ENCODE measurements around the gene KLHL7. TPM values are rescaled to one million over a fixed set of nuclear protein-coding genes. Genes with fewer than 3 reads are reported as not detected.

Gene KLHL7
- total and polyA plus RNA-seq, 9 of the 15 experiments (the other 6 are each of a cell fraction or from before 2014, with no cell fraction given): 4.2 to 63.1 (median 32.3) TPM

GRCh38 chr7:23196306-23196705 is 90.7 kb downstream of the KLHL7 start:
- H3K9ac ChIP-seq (ENCODE audit: insufficient read depth in 1 of 2, low read depth in 2 of 2, low read length in 2 of 2): no peak overlapping the region
- FAIRE-seq: no peak
- no peak overlapping the region for H3K27ac ChIP-seq (ENCODE audit: extremely low read depth, low read depth, low read length)
- intact Hi-C loops (cut with micrococcal nuclease) (no loop called here), in situ Hi-C loops (cut with MboI) (no loop called here)
- no peaks in the 10 kb centered on the region for H3K9me1 ChIP-seq (ENCODE audit: control insufficient read depth, insufficient read depth, low read length)
- peaks cover 10% of the 10 kb centered on the region for H3K79me2 ChIP-seq (ENCODE audit: control insufficient read depth, insufficient read depth, low read length)
- DNase-seq (ENCODE audit: extremely low read depth in 1 of 4, low spot score in 3 of 4): no peak
- 70% methylated on average over 5 of the region's 5 CpGs for WGBS (ENCODE audit: insufficient coverage, low coverage, missing lambda C conversion rate)
- H4K20me1 ChIP-seq (replicated peaks; ENCODE audit: control insufficient read depth, insufficient read depth, low read length): no peaks in the 10 kb centered on the region
- ChIA-PET CTCF (ENCODE audit: low intra/inter-chr PET ratio) (no interaction called here), POLR2A (interaction anchor here (1.1 kb wide), 1 partner anchor 11 kb away, joined by 4 read pairs; no protein-coding TSS in a partner anchor)
- H3K4me2 ChIP-seq (ENCODE audit: insufficient read depth, low read length): no peak overlapping the region
- no peak for ATAC-seq
- H3K4me3 ChIP-seq: no peak overlapping the region
- H3K9me3 ChIP-seq (replicated peaks; ENCODE audit: control insufficient read depth, insufficient read depth, low read depth, low read length): no peaks in the 10 kb centered on the region
- peaks cover 81% of the 10 kb centered on the region for H3K36me3 ChIP-seq (ENCODE audit: control insufficient read depth, insufficient read depth, low read length)
- no peaks in the 10 kb centered on the region for H3K27me3 ChIP-seq (ENCODE audit: control insufficient read depth in 2 of 2, insufficient read depth in 2 of 2, low read length in 2 of 2)
- peaks cover 0 to under 1% of the 10 kb centered on the region in 2 experiments; a peak in 1 of 5 replicates for H3K4me1 ChIP-seq (replicated peaks in 1 of 2; ENCODE audit: control insufficient read depth in 2 of 2, insufficient read depth in 2 of 2, low read length in 2 of 2)
- no peak overlapping the region for H2AFZ ChIP-seq (ENCODE audit: low read depth, low read length)
- no TSS peak for BruUV-seq (replicated peaks)
- TF ChIP-seq HBP1 (CRISPR knock-in tag; IDR thresholded peaks at IDR 0.05): no peak
- 0 out of 2 replicates have a peak, but pooled peaks have one; percentile 20 for TF ChIP-seq MAFK (IDR thresholded peaks at IDR 0.05; ENCODE audit: low read length)
- peak; percentile 60 for TF ChIP-seq MAFF (IDR thresholded peaks at IDR 0.05; ENCODE audit: low read length)
- peak; percentile 64 for TF ChIP-seq NFE2L1 (tag; IDR thresholded peaks at IDR 0.05; ENCODE audit: borderline replicate concordance, low read depth)
- TF ChIP-seq MAFG (tag; conservative IDR thresholded peaks at IDR 0.05): peak; percentile 86
- TF ChIP-seq ARID4B (CRISPR knock-in tag; IDR thresholded peaks at IDR 0.05): no peak
- no peak for TF ChIP-seq SMARCA4 (IDR thresholded peaks at IDR 0.05)
- peak; percentile 79 for TF ChIP-seq ZNF316 (IDR thresholded peaks at IDR 0.05)
- TF ChIP-seq RFX5 (IDR thresholded peaks at IDR 0.05; ENCODE audit: low read depth, low read length): no peak
- no peak for TF ChIP-seq PBX2 (CRISPR knock-in tag; IDR thresholded peaks at IDR 0.05; ENCODE audit: low read depth)
- TF ChIP-seq PBX2 (tag; conservative IDR thresholded peaks at IDR 0.05; ENCODE audit: low read depth): peak; percentile 59
- TF ChIP-seq KDM5B (IDR thresholded peaks at IDR 0.05; ENCODE audit: insufficient replicate concordance, low read depth, low read length): no peak
- TF ChIP-seq C11orf30 (IDR thresholded peaks at IDR 0.05; ENCODE audit: low read depth): peak; percentile 55
- TF ChIP-seq POLR2AphosphoS2 (IDR thresholded peaks at IDR 0.05; ENCODE audit: low read length): no peak
- TF ChIP-seq, protein P1, sequence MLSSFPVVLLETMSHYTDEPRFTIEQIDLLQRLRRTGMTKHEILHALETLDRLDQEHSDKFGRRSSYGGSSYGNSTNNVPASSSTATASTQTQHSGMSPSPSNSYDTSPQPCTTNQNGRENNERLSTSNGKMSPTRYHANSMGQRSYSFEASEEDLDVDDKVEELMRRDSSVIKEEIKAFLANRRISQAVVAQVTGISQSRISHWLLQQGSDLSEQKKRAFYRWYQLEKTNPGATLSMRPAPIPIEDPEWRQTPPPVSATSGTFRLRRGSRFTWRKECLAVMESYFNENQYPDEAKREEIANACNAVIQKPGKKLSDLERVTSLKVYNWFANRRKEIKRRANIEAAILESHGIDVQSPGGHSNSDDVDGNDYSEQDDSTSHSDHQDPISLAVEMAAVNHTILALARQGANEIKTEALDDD (IDR thresholded peaks at IDR 0.05): peak; percentile 60; the same call in 1 of the 2 replicates

All from K562 (cell line).